SK-N-SH (cell line): Measurements from ENCODE around the gene RAB26.

Experiments
- EZH2phosphoT487 ChIP-seq: fragments of 200-600 bp; sonication (generic); IDR thresholded peaks from 2 replicates; pipeline ENCODE4 v1.6.1; 2017; ENCODE audit warnings: low read depth, mixed run types, mild to moderate bottlenecking, antibody characterized with exemption, moderate library complexity, borderline replicate concordance
- MEF2A ChIP-seq: IDR thresholded peaks from 2 replicates; pipeline ENCODE4 v1.4.0; 2012; ENCODE audit warnings: low read depth, borderline replicate concordance
- RAD21 ChIP-seq: IDR thresholded peaks from 2 replicates; pipeline ENCODE4 v1.6.1; 2012; ENCODE audit warnings: mild to moderate bottlenecking, low read length
- RCOR1 ChIP-seq: fragments of 150-350 bp; IDR thresholded peaks from 2 replicates; pipeline ENCODE4 v1.6.1; 2017; ENCODE audit warnings: antibody characterized with exemption, low read length
- TEAD4 ChIP-seq: IDR thresholded peaks from 2 replicates; pipeline ENCODE4 v1.4.0; 2012; ENCODE audit warnings: mild to moderate bottlenecking, borderline replicate concordance; ENCODE audit not compliant: insufficient read depth
- TF ChIP-seq, protein P1 (sequence below): fragments of 200-600 bp; sonication (generic); IDR thresholded peaks from 2 replicates; pipeline ENCODE4 v1.6.1; 2017; ENCODE audit warnings: antibody characterized with exemption, mild to moderate bottlenecking, moderate library complexity

- TF ChIP-seq EZH2phosphoT487 (no peak), RCOR1 (no peak), RAD21 (no peak), MEF2A (no peak), TEAD4 (no peak)
- TF ChIP-seq, protein P1, sequence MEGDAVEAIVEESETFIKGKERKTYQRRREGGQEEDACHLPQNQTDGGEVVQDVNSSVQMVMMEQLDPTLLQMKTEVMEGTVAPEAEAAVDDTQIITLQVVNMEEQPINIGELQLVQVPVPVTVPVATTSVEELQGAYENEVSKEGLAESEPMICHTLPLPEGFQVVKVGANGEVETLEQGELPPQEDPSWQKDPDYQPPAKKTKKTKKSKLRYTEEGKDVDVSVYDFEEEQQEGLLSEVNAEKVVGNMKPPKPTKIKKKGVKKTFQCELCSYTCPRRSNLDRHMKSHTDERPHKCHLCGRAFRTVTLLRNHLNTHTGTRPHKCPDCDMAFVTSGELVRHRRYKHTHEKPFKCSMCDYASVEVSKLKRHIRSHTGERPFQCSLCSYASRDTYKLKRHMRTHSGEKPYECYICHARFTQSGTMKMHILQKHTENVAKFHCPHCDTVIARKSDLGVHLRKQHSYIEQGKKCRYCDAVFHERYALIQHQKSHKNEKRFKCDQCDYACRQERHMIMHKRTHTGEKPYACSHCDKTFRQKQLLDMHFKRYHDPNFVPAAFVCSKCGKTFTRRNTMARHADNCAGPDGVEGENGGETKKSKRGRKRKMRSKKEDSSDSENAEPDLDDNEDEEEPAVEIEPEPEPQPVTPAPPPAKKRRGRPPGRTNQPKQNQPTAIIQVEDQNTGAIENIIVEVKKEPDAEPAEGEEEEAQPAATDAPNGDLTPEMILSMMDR: no peak
Measured at GRCh38 chr16:2187212-2187611, 38.8 kb downstream of the RAB26 start.
